ENCODE results near the gene ABHD16B. TPM values are rescaled to one million over a fixed set of nuclear protein-coding genes. Genes with fewer than 3 reads are reported as not detected.

ABHD16B gene
- total RNA-seq, 4 donors from 2014 or later, result not detected

DNA sequence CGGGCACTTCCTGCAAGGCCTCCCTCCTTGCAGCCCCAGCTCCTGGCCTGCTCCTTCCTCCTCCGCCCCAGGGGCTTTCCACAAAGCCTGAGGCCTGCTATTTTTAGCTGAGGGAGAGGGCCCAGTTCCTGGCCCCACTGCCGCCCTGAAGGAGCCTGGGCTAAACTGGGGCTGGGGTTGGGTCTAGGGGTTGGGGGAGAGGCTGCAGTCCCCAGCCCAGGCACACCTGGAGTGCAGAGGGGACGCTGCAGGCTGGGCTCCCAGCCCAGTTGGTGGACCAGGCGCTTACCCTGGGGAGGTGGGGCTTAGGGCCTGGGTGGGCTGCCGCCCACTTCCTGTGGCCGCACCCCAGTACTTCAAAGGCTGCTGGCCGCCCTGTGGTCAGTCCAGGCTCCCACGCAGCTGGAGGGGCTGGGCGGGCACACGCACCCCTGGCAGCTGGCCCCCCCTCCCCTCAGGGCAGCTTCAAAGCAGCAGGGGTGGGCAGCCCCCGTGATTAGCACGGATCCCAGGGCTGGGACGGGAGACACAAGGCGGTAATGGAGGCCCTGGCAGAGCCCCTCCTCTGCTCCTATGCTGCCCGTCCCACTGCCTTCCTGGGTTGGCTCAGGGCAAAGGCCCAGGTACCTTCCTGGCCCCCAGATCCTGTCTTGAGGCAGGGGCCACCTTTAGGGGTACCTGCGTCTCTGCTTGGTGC lies 7.1 kb upstream of the ABHD16B start:
- no peak for TF ChIP-seq POLR2A (IDR thresholded peaks at IDR 0.05)
- TF ChIP-seq, protein P1, sequence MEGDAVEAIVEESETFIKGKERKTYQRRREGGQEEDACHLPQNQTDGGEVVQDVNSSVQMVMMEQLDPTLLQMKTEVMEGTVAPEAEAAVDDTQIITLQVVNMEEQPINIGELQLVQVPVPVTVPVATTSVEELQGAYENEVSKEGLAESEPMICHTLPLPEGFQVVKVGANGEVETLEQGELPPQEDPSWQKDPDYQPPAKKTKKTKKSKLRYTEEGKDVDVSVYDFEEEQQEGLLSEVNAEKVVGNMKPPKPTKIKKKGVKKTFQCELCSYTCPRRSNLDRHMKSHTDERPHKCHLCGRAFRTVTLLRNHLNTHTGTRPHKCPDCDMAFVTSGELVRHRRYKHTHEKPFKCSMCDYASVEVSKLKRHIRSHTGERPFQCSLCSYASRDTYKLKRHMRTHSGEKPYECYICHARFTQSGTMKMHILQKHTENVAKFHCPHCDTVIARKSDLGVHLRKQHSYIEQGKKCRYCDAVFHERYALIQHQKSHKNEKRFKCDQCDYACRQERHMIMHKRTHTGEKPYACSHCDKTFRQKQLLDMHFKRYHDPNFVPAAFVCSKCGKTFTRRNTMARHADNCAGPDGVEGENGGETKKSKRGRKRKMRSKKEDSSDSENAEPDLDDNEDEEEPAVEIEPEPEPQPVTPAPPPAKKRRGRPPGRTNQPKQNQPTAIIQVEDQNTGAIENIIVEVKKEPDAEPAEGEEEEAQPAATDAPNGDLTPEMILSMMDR (IDR thresholded peaks at IDR 0.05), result no peak
- Histone ChIP-seq H3K36me3 (no peaks in the 10 kb centered on the region), H3K9me3 (no peaks in the 10 kb centered on the region), H3K4me3 (peak overlapping the region in 1 of 4 donors; percentile 13), H3K27me3 (peaks cover 0 to 12% of the 10 kb centered on the region in 2 donors), H3K4me1 (peaks cover 0 to 39% (median 20%) of the 10 kb centered on the region in 4 donors), H3K27ac (peak overlapping the region; percentile 29 to 73 (median 62))
- peak in 1 of 3 donors; percentile 46 for DNase-seq

GRCh38 chr20:63854766-63855362 lies 6.4 kb upstream of the ABHD16B start:
- TF ChIP-seq POLR2A (IDR thresholded peaks at IDR 0.05), result no peak
- TF ChIP-seq, protein P1 (IDR thresholded peaks at IDR 0.05), result no peak
- Histone ChIP-seq H3K4me3 (peak overlapping the region in 1 of 4 donors; percentile 13), H3K27me3 (peaks cover 0 to 12% of the 10 kb centered on the region in 2 donors), H3K27ac (peak overlapping the region; percentile 29 to 73 (median 62)), H3K4me1 (peaks cover 0 to 39% (median 20%) of the 10 kb centered on the region in 4 donors), H3K36me3 (no peaks in the 10 kb centered on the region), H3K9me3 (no peaks in the 10 kb centered on the region)
- peak in 1 of 3 donors; percentile 50 for DNase-seq

GRCh38 chr20:63855363-63856097 lies 5.8 kb upstream of the ABHD16B start:
- Histone ChIP-seq H3K36me3 (no peaks in the 10 kb centered on the region), H3K27me3 (peaks cover 0 to 12% of the 10 kb centered on the region in 2 donors), H3K4me1 (peaks cover 0 to 43% (median 20%) of the 10 kb centered on the region in 4 donors), H3K27ac (peak overlapping the region in 3 of 4 donors; percentile 54 to 73 (median 70)), H3K9me3 (no peaks in the 10 kb centered on the region), H3K4me3 (no peak overlapping the region)
- TF ChIP-seq POLR2A (IDR thresholded peaks at IDR 0.05), result no peak
- TF ChIP-seq, protein P1 (IDR thresholded peaks at IDR 0.05), result no peak
- peak in 1 of 3 donors; percentile 47 for DNase-seq

DNA sequence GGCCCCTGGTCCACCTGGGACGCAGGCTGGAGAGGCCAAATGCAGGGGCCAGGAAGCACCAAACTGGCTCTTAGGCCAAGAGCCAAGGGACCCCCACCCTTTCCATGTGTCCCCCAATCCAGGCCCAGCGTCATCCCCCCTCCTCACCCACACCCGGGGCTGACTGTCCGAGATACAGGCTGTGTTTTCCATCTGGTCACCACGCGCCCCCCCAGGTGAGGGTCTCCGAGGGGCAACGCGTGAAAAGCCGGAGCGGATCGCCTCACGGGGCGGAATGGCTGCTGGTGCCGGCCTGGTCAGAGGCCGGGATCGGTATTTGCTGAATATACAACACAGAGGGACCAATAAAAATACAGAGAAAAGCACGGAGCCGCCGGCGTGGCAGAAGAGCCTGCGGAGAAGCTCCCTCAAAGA lies 5.2 kb upstream of the ABHD16B start:
- peaks cover 0 to 12% of the 10 kb centered on the region in 2 donors for H3K27me3 ChIP-seq
- TF ChIP-seq, protein P1 (IDR thresholded peaks at IDR 0.05), result no peak
- TF ChIP-seq POLR2A (IDR thresholded peaks at IDR 0.05), result no peak
- no peaks in the 10 kb centered on the region for H3K9me3 ChIP-seq
- no peaks in the 10 kb centered on the region for H3K36me3 ChIP-seq
- peaks cover 0 to 43% (median 20%) of the 10 kb centered on the region in 4 donors for H3K4me1 ChIP-seq
- H3K4me3 ChIP-seq, result no peak overlapping the region
- no peak overlapping the region for H3K27ac ChIP-seq
- peak in 1 of 3 donors; percentile 42 for DNase-seq

DNA sequence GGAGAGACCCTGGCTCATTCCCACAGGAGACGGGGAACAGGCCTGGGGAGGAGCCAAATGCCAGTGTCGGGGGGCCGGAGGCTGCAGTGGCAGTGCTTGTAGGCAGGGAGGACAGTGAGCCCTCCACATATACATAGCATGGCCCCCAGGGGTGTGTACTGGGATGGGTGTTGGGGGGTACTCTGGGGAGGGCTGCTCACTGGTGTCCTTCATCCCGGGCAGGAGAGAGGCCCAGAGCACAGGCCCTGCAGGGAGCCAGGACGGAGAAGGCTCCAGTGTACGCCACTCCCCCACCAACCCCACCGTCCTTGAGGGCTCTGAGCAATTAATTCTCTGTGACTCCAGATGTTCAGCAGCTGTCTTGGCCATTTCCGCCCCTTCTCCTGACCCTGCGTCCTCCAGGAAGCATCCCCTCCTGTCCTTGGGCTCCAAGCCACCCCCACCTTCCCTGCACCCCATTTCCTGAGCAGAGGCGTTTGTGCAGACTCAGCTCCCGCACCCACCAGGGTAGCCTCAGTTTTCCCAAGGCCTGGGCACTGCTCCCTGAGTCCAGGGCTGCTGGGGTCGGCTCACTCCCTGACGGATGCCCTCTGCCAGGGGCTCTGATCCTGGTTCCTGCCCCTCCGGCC lies 3.4 kb upstream of the ABHD16B start:
- Histone ChIP-seq H3K27me3 (peaks cover 0 to 12% of the 10 kb centered on the region in 2 donors), H3K9me3 (no peaks in the 10 kb centered on the region), H3K4me1 (peaks cover 0 to 49% (median 20%) of the 10 kb centered on the region in 4 donors), H3K36me3 (peaks cover 0 to 14% (median 0%) of the 10 kb centered on the region in 3 donors), H3K4me3 (no peak overlapping the region), H3K27ac (peak overlapping the region in 3 of 4 donors; percentile 32 to 65 (median 57))
- TF ChIP-seq, protein P1 (IDR thresholded peaks at IDR 0.05), result no peak
- TF ChIP-seq POLR2A (IDR thresholded peaks at IDR 0.05), result no peak
- DNase-seq, result peak in 1 of 3 donors; percentile 48

All from Peyer's patch (tissue), 4 donors.